ENCODE measurements around the gene CHSY1.

DNA sequence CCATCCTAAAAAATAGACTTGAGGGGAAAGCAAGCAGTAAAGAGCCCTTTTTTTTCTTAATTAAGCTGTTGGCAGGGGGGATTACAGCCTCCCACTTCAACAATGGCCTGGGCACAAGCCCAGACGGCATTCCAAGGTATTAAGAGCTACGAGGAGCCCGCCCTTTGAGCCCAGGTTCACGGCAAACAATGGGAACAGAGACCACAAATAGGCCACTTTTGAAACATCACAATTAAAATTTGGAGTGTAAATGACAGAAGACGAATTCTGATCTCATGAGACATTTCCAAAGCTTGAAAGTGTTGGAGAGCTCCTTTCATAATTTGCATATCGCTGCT lies 8.9 kb downstream of the CHSY1 start:
- TF ChIP-seq, protein P1, sequence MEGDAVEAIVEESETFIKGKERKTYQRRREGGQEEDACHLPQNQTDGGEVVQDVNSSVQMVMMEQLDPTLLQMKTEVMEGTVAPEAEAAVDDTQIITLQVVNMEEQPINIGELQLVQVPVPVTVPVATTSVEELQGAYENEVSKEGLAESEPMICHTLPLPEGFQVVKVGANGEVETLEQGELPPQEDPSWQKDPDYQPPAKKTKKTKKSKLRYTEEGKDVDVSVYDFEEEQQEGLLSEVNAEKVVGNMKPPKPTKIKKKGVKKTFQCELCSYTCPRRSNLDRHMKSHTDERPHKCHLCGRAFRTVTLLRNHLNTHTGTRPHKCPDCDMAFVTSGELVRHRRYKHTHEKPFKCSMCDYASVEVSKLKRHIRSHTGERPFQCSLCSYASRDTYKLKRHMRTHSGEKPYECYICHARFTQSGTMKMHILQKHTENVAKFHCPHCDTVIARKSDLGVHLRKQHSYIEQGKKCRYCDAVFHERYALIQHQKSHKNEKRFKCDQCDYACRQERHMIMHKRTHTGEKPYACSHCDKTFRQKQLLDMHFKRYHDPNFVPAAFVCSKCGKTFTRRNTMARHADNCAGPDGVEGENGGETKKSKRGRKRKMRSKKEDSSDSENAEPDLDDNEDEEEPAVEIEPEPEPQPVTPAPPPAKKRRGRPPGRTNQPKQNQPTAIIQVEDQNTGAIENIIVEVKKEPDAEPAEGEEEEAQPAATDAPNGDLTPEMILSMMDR (IDR thresholded peaks at IDR 0.05; ENCODE audit: poor library complexity, severe bottlenecking) = no peak
- TF ChIP-seq POLR2AphosphoS5 (IDR thresholded peaks at IDR 0.05) (no peak), EZH2 (IDR thresholded peaks at IDR 0.05; ENCODE audit: borderline replicate concordance, insufficient read depth, low read length, poor library complexity, severe bottlenecking) (no peak), TAF1 (IDR thresholded peaks at IDR 0.05; ENCODE audit: low read depth) (no peak), EP300 (conservative IDR thresholded peaks at IDR 0.05; ENCODE audit: poor library complexity, severe bottlenecking) (no peak), RAD21 (conservative IDR thresholded peaks at IDR 0.05) (no peak), MXI1 (conservative IDR thresholded peaks at IDR 0.05; ENCODE audit: poor library complexity, severe bottlenecking) (no peak)
- TF ChIP-seq, protein P2, sequence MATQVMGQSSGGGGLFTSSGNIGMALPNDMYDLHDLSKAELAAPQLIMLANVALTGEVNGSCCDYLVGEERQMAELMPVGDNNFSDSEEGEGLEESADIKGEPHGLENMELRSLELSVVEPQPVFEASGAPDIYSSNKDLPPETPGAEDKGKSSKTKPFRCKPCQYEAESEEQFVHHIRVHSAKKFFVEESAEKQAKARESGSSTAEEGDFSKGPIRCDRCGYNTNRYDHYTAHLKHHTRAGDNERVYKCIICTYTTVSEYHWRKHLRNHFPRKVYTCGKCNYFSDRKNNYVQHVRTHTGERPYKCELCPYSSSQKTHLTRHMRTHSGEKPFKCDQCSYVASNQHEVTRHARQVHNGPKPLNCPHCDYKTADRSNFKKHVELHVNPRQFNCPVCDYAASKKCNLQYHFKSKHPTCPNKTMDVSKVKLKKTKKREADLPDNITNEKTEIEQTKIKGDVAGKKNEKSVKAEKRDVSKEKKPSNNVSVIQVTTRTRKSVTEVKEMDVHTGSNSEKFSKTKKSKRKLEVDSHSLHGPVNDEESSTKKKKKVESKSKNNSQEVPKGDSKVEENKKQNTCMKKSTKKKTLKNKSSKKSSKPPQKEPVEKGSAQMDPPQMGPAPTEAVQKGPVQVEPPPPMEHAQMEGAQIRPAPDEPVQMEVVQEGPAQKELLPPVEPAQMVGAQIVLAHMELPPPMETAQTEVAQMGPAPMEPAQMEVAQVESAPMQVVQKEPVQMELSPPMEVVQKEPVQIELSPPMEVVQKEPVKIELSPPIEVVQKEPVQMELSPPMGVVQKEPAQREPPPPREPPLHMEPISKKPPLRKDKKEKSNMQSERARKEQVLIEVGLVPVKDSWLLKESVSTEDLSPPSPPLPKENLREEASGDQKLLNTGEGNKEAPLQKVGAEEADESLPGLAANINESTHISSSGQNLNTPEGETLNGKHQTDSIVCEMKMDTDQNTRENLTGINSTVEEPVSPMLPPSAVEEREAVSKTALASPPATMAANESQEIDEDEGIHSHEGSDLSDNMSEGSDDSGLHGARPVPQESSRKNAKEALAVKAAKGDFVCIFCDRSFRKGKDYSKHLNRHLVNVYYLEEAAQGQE (IDR thresholded peaks at IDR 0.05; ENCODE audit: borderline replicate concordance) = no peak

All from neural cell (in vitro differentiated cells).